Activated CD4-positive, alpha-beta T cell treated with anti-CD3 and anti-CD28 coated beads, Interleukin-2, Interleukin-6, amounts not matched to agents 100 ng/mL and 50 ng/mL, durations not matched to agents 16 hours and 8 hours (primary cell): ENCODE data around the gene HPS4.
"Not testable (repeated sequence)": the region's sequence is repeated elsewhere in the genome, so short reads cannot be mapped to it uniquely, and the experiment has no call there.

Experiments
- DNase-seq: peaks from one replicate; pipeline ENCODE4 v3.0.0-alpha.2; 2020

Gene HPS4

GRCh38 chr22:26438776-26439175 lies 44.8 kb downstream of the HPS4 start:
- DNase-seq = not testable (repeated sequence)

GRCh38 chr22:26437694-26438392 lies 45.7 kb downstream of the HPS4 start:
- no peak for DNase-seq

- no peak for DNase-seq
Observed at GRCh38 chr22:26436903-26437515, 46.6 kb downstream of the HPS4 start.

GRCh38 chr22:26435327-26436093 lies 48.1 kb downstream of the HPS4 start:
- no peak for DNase-seq

- no peak for DNase-seq
Observed at GRCh38 chr22:26433805-26434204, 49.8 kb downstream of the HPS4 start.

DNA sequence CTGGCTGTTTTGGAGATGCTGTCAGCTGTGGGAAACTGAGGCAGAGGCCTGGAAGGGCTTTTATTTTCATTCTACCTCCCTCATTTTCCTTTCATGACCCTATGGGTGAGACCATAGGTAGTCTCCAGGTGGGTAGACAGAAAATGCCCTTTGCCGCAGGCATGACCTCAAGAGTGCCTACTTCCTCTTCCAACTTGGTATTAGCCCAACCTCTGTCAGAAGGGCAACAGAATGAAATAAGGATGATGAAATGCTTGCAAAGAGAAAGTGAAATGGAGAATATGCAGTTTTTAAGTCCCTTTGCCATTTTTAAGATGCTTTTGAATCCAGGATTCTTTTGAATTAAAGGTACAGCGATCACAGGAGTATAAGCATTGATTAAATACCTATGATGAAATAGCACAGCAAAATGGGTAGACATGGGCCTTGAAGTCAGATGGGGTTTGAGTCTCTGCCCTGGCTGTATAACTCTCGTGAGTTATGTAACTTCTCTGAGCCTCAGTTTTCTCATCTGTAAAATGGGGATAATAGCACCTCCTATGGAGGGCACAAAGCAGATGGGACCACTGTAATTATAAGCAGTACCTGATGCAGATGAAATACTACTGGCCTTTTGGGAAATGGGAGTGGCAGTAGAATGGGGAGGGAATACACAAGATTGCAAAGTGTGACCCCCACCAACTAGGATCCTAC lies 50.8 kb downstream of the HPS4 start:
- DNase-seq = no peak

- peak; percentile 63 for DNase-seq
Observed at GRCh38 chr22:26431261-26431995, 52.2 kb downstream of the HPS4 start.

DNA sequence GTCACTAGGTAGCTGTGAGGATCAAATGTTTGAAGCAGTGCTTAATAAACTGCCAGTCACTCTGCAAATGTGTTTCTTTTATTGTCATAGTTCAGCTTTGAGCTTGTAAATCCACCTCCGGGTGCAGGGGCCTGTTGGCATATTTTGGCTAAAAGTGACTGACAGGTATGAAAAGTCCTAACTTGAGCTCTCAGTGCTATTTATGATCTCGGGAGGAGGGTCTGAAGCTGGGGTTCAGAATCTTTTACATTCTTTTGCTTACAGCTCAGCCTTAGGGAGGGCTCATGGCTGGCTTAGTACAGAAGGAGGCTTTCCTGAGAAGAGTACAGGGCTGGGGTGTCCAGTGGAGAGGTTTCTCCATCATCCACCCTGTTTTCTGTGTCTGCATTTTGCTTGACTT lies 53.0 kb downstream of the HPS4 start:
- peak; percentile 23 for DNase-seq

DNA sequence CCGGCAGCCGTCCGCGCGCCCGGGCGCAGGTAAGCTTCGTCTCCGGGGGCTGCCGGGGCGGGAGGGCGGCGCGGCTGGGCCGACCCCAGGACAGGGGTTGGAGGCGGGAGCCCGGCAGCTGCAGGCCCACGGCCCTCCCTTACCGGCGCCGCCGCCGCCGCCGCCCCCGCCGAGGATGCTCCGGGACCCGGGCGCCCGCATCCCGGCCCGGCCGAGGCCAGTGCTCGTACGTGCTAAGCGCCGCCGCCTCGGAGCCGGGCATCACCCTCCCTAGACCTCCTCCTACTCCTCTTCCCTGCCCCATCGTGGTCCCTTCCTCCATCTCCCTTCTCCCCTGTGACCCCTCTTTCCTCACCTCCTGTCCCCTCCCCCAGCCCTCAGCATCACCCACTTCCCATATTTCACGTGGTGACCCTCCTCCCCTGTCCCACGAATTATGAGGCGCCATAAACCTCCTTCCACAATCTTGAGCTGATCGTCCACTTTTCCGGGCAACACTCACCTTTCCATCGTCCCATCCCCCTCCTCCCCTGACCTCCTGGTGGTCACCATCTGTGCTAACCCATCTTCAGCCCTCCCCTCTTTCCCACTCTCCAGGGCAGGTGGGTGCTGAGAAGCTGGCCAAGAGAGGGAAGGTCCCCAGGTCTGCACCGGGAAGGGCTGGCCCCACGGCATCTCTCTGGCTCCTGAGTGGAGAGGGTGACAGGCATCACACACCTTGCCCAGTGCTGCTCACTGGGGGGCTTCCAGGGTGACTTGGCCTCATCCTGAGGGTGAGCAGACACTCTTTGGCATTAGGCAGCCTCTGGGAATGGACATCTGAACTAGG lies 53.9 kb downstream of the HPS4 start:
- DNase-seq = peak; percentile 25

- DNase-seq = peak; percentile 87
Observed at GRCh38 chr22:26428515-26429457, 54.8 kb downstream of the HPS4 start, which contains the start of gene ASPHD2. Gene ASPHD2 (plus strand): TSS chr22:26429260. CDS start chr22:26433616, 4,356 bp downstream.

DNA sequence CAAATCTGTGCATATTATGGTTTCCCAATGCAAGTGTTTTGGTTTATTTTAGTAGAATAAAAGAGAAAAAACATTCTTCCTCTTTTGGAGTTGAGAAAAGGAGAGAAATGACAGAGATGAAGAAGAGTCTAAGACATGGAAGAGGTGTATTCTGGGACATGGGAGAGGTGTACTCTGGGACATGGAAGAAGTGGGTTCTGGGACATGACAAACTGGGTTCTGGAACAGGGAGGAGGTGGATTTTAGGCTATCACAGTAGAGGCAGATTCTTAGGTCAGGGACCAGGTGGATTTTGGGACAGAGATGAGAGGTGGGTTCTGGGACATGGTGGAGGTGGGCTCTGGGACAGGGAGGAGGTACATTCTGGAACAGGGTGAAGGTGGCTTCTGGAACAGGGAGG lies 56.7 kb downstream of the HPS4 start:
- DNase-seq = no peak

DNA sequence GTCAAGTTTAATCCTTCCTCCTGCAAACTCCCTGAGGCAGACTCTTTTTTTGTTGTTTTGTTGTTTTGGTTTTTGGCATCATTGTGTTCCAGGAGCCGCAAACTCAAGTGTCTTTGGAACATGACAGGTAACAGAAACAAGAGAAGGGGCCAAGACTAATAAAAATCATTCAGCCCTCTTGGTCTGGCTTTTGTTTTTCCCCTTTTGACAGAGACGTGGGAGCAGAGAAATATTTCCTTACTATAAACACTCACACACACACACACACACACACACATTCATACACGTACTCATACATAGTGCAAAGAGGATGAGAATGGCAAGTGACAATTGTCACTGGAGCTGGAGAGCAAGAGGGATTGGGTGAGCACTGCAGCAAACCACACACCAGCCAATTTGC lies 65.0 kb downstream of the HPS4 start:
- DNase-seq = no peak

DNA sequence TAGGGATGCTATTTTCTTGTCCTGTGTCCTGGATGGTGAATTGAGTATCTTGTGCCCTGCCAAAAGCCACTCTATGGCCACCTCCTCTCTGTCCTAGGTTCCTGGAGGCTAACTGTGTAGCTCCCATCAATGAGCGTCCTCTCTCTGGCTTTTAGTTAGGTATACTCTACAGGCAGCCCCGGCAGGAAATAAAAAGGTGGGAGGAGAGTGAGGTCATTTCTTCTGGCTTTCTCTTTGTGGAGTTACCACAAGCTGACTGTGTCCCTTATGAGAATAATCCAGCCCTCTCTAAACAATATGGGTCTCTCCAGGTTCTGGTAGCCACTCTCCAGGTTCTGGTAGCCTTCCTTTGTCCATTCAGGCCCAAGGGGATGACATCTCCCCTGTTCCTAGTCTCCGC lies 66.2 kb downstream of the HPS4 start:
- DNase-seq = no peak

- DNase-seq = no peak
Observed at GRCh38 chr22:26416670-26417276, 66.8 kb downstream of the HPS4 start.

GRCh38 chr22:26416256-26416655 lies 67.3 kb downstream of the HPS4 start:
- no peak for DNase-seq

DNA sequence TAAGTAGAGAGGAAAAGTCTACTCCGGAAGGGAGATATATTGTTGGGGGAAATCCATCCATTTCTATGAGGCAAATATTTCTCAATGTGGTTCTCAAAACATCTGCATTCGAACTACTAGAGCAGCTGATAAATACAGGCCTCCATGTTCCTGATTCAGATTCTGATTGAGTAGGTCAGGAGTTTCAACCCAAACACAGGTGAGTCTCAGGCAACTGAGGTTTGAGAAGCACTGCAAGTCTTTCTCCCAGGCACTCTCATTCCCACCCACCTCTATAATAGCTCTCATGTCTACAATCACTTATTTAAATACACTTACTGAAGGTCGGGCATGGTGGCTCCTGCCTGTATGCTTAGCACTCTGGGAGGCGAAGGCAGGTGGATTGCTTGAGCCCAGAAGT lies 69.2 kb downstream of the HPS4 start:
- DNase-seq = no peak

GRCh38 chr22:26410386-26410785 lies 73.2 kb downstream of the HPS4 start:
- DNase-seq = no peak

GRCh38 chr22:26409719-26410335 lies 73.8 kb downstream of the HPS4 start:
- DNase-seq = no peak

DNA sequence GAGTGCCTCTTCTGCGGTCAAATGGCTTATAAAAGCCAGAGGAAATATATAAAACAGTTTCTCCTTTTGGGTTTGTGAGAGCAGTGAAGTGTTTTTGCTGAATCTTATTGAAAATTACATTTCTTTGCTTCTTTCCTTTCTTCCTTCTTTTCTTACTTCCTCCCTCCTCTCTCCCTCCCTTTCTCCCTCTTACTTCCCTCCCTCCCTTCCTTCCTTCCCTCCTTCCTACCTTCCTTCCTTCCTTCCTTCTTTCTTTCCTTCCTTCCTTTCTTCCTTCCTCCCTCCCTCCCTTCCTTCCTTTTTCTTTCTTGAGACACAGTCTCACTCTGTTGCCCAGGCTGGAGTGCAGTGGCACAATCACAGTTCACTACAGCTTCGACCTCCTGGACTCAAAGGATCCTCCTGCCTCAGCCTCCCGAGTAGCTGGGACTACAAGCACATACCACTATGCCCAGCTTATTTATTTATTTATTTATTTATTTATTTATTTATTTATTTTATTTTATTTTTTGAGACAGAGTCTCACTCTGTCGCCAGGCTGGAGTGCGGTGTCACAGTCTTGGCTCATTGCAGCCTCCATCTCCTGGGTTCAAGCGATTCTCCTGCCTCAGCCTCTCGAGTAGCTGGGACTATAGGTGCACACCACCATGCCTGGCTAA lies 74.9 kb downstream of the HPS4 start:
- not testable (repeated sequence) for DNase-seq
